K562 (cell line): ENCODE results near the gene SLC35B1. TPM values are rescaled to one million over a fixed set of nuclear protein-coding genes. Genes with fewer than 3 reads are reported as not detected.

ENCODE experiments used
- CHCHD3 ChIP-seq: fragments of 250-450 bp; sonication (Bioruptor Pico); IDR thresholded peaks from 2 replicates; pipeline ENCODE4 v2.1.2; 2022; ENCODE audit warnings: mild to moderate bottlenecking
- HEY1 ChIP-seq: fragments of 250-450 bp; sonication (Bioruptor Pico); IDR thresholded peaks from 2 replicates; pipeline ENCODE4 v1.5.0; 2020; ENCODE audit warnings: mild to moderate bottlenecking, moderate library complexity, borderline replicate concordance
- KDM2B ChIP-seq: fragments of 250-450 bp; sonication (Bioruptor Pico); IDR thresholded peaks from 2 replicates; pipeline ENCODE4 v1.8.0; 2021; ENCODE audit warnings: mild to moderate bottlenecking, moderate library complexity
- MTA3 ChIP-seq: fragments of 450-650 bp; formaldehyde crosslinking; IDR thresholded peaks from 2 replicates; pipeline ENCODE4 v1.6.1; 2017; ENCODE audit warnings: mild to moderate bottlenecking, borderline replicate concordance
- PPARD ChIP-seq: fragments of 250-450 bp; sonication (Bioruptor Pico); IDR thresholded peaks from 2 replicates; pipeline ENCODE4 v1.8.0; 2022; ENCODE audit warnings: inconsistent platforms, mild to moderate bottlenecking, moderate library complexity
- RBM17 ChIP-seq: fragments of 200-400 bp; formaldehyde crosslinking; IDR thresholded peaks from 2 replicates; pipeline ENCODE4 v1.6.1; 2017; ENCODE audit warnings: low read depth, mild to moderate bottlenecking, low read length, borderline replicate concordance
- SNIP1 ChIP-seq: fragments of 450-650 bp; IDR thresholded peaks from 2 replicates; pipeline ENCODE4 v1.7.1; 2017; ENCODE audit warnings: low read depth, mild to moderate bottlenecking
- ZSCAN32 ChIP-seq: fragments of 450-650 bp; formaldehyde crosslinking; IDR thresholded peaks from 2 replicates; pipeline ENCODE4 v1.4.0; 2020; ENCODE audit warnings: mild to moderate bottlenecking, moderate library complexity
- polyA plus RNA-seq, 8 experiments: library from polyadenylated mRNA; depleted of rRNA in 4 of 8; stranded (reverse) in 5 of 8; unstranded in 3 of 8; fragments of >200 nt; fragmentation: Nextera tagmentation in 2 of 8; fragmentation: Illumina TruSeq in 1 of 8; extraction: Ambion mirVana in 2 of 8; extraction: Trizol in 1 of 8; gene quantifications; 2 replicates each; pipeline versions ENCODE4 v1.2.1 to v1.2.3, GENCODE V29; 2011 to 2014; ENCODE audit warnings: inconsistent platforms in 1 of 8, missing spikeins in 1 of 8
- total RNA-seq, 7 experiments: library from RNA; depleted of rRNA in 6 of 7; stranded (reverse); fragments of >200 nt in 6 of 7; fragmentation: Illumina TruSeq in 2 of 7; extraction: Trizol in 2 of 7; gene quantifications; 2 replicates each; pipeline versions ENCODE4 v1.2.1 to v1.2.3, GENCODE V29; 2011 to 2021; ENCODE audit warnings: low replicate concordance in 1 of 7
- TF ChIP-seq, protein P1 (sequence below): fragments of 450-650 bp; IDR thresholded peaks from 2 replicates; pipeline ENCODE4 v1.6.1; 2016; ENCODE audit warnings: low read depth
- TF ChIP-seq, protein P2 (sequence below): fragments of 250-450 bp; sonication (Bioruptor Pico); IDR thresholded peaks from 2 replicates; pipeline ENCODE4 v1.4.0; 2020; ENCODE audit warnings: mild to moderate bottlenecking, moderate library complexity
- TF ChIP-seq, protein P3 (sequence below): fragments of 450-650 bp; IDR thresholded peaks from 2 replicates; pipeline ENCODE4 v1.6.1; 2016; ENCODE audit warnings: missing biosample characterization, missing genetic modification characterization
- TF ChIP-seq, protein P4 (sequence below): IDR thresholded peaks from 2 replicates; pipeline ENCODE4 v1.6.1; 2014; ENCODE audit warnings: antibody characterized with exemption

SLC35B1 gene
- total and polyA plus RNA-seq, 9 of the 15 experiments (the other 6 are each of a cell fraction or from before 2014, with no cell fraction given) = 51.4 to 87.9 (median 66.3) TPM

DNA sequence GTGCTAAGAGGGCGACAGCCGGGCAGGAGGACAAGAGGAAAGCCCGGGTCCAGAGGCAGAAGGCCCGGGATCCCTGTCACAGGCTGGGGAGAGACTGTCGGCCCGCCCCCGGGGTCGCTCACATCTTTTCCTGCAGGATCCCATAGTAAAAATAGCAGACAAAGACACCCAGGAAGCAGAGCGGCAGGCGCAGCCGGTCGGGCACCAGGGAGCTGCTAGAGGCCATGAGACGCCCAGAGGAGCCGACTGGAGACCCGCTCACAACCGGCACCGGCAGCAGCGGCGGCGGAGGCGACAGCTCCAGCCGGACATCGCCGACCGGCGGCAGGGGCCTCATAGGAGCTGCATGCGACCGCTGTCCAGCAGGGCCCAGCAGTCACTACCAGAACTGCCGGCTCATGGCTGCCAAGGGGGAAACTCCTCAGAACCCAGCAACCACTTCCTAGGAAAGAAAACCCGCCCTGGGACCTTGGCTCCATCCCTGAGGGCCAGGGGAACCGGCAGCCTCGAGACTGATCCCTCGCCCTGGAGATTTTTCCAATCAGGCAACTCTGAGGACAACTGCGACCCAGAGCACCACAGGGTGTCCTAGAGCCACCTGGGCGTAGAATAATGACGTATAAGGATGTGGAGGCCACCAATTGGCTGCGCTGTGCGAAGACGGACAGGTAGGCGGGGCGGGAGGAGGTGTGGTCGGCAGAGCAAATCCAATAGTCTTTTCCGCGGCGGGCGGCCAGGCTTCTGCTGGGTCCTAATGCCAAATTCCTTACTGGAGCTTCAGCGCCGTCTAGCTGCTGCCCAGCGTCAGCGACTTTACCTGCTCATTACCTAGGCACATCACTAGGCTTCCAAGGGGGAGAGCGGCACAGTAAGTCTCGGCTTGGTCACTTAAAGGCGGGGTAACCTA lies at the start of gene SLC35B1 (continued):
- TF ChIP-seq, protein P1, sequence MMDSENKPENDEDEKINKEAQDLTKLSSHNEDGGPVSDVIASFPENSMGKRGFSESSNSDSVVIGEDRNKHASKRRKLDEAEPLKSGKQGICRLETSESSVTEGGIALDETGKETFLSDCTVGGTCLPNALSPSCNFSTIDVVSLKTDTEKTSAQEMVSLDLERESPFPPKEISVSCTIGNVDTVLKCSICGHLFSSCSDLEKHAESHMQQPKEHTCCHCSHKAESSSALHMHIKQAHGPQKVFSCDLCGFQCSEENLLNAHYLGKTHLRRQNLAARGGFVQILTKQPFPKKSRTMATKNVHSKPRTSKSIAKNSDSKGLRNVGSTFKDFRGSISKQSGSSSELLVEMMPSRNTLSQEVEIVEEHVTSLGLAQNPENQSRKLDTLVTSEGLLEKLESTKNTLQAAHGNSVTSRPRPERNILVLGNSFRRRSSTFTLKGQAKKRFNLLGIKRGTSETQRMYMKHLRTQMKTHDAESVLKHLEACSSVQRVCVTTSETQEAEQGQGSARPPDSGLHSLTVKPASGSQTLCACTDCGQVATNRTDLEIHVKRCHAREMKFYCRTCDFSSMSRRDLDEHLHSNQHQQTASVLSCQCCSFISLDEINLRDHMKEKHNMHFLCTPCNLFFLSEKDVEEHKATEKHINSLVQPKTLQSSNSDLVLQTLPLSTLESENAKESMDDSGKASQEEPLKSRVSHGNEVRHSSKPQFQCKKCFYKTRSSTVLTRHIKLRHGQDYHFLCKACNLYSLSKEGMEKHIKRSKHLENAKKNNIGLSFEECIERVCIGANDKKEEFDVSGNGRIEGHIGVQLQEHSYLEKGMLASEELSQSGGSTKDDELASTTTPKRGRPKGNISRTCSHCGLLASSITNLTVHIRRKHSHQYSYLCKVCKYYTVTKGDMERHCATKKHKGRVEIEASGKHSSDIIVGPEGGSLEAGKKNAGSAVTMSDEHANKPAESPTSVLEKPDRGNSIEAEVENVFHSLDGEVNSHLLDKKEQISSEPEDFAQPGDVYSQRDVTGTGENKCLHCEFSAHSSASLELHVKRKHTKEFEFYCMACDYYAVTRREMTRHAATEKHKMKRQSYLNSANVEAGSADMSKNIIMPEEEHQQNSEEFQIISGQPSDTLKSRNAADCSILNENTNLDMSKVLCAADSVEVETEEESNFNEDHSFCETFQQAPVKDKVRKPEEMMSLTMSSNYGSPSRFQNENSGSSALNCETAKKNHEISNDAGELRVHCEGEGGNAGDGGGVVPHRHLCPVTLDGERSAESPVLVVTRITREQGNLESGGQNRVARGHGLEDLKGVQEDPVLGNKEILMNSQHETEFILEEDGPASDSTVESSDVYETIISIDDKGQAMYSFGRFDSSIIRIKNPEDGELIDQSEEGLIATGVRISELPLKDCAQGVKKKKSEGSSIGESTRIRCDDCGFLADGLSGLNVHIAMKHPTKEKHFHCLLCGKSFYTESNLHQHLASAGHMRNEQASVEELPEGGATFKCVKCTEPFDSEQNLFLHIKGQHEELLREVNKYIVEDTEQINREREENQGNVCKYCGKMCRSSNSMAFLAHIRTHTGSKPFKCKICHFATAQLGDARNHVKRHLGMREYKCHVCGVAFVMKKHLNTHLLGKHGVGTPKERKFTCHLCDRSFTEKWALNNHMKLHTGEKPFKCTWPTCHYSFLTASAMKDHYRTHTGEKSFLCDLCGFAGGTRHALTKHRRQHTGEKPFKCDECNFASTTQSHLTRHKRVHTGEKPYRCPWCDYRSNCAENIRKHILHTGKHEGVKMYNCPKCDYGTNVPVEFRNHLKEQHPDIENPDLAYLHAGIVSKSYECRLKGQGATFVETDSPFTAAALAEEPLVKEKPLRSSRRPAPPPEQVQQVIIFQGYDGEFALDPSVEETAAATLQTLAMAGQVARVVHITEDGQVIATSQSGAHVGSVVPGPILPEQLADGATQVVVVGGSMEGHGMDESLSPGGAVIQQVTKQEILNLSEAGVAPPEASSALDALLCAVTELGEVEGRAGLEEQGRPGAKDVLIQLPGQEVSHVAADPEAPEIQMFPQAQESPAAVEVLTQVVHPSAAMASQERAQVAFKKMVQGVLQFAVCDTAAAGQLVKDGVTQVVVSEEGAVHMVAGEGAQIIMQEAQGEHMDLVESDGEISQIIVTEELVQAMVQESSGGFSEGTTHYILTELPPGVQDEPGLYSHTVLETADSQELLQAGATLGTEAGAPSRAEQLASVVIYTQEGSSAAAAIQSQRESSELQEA = no peak
- TF ChIP-seq ZSCAN32 (CRISPR knock-in tag) (0 out of 2 replicates have a peak, but pooled peaks have one; percentile 6), RBM17 (no peak), CHCHD3 (no peak), MTA3 (peak; percentile 66; the same call in 1 of the 2 replicates), HEY1 (CRISPR knock-in tag) (no peak), SNIP1 (no peak), KDM2B (CRISPR knock-in tag) (no peak), PPARD (CRISPR knock-in tag) (no peak)
- TF ChIP-seq, protein P2, sequence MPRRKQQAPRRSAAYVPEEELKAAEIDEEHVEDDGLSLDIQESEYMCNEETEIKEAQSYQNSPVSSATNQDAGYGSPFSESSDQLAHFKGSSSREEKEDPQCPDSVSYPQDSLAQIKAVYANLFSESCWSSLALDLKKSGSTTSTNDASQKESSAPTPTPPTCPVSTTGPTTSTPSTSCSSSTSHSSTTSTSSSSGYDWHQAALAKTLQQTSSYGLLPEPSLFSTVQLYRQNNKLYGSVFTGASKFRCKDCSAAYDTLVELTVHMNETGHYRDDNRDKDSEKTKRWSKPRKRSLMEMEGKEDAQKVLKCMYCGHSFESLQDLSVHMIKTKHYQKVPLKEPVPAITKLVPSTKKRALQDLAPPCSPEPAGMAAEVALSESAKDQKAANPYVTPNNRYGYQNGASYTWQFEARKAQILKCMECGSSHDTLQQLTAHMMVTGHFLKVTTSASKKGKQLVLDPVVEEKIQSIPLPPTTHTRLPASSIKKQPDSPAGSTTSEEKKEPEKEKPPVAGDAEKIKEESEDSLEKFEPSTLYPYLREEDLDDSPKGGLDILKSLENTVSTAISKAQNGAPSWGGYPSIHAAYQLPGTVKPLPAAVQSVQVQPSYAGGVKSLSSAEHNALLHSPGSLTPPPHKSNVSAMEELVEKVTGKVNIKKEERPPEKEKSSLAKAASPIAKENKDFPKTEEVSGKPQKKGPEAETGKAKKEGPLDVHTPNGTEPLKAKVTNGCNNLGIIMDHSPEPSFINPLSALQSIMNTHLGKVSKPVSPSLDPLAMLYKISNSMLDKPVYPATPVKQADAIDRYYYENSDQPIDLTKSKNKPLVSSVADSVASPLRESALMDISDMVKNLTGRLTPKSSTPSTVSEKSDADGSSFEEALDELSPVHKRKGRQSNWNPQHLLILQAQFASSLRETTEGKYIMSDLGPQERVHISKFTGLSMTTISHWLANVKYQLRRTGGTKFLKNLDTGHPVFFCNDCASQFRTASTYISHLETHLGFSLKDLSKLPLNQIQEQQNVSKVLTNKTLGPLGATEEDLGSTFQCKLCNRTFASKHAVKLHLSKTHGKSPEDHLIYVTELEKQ = no peak
- TF ChIP-seq, protein P3, sequence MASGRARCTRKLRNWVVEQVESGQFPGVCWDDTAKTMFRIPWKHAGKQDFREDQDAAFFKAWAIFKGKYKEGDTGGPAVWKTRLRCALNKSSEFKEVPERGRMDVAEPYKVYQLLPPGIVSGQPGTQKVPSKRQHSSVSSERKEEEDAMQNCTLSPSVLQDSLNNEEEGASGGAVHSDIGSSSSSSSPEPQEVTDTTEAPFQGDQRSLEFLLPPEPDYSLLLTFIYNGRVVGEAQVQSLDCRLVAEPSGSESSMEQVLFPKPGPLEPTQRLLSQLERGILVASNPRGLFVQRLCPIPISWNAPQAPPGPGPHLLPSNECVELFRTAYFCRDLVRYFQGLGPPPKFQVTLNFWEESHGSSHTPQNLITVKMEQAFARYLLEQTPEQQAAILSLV (tag) = no peak
- TF ChIP-seq, protein P4, sequence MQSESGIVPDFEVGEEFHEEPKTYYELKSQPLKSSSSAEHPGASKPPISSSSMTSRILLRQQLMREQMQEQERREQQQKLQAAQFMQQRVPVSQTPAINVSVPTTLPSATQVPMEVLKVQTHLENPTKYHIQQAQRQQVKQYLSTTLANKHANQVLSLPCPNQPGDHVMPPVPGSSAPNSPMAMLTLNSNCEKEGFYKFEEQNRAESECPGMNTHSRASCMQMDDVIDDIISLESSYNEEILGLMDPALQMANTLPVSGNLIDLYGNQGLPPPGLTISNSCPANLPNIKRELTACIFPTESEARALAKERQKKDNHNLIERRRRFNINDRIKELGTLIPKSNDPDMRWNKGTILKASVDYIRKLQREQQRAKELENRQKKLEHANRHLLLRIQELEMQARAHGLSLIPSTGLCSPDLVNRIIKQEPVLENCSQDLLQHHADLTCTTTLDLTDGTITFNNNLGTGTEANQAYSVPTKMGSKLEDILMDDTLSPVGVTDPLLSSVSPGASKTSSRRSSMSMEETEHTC = no peak
